CD4-positive, alpha-beta T cell treated with Interferon alpha-2 for 1 hour (primary cell): ENCODE measurements around the gene NEURL4.
A peak's percentile ranks its signal among the peaks of the same experiment; 100 is the strongest.
"Not testable (repeated sequence)": the region's sequence is repeated elsewhere in the genome, so short reads cannot be mapped to it uniquely, and the experiment has no call there.

ENCODE experiments used
- DNase-seq, 2 donors: peaks; one replicate each; pipeline ENCODE4 v3.0.0-alpha.2; 2020 to 2022

NEURL4 gene

DNA sequence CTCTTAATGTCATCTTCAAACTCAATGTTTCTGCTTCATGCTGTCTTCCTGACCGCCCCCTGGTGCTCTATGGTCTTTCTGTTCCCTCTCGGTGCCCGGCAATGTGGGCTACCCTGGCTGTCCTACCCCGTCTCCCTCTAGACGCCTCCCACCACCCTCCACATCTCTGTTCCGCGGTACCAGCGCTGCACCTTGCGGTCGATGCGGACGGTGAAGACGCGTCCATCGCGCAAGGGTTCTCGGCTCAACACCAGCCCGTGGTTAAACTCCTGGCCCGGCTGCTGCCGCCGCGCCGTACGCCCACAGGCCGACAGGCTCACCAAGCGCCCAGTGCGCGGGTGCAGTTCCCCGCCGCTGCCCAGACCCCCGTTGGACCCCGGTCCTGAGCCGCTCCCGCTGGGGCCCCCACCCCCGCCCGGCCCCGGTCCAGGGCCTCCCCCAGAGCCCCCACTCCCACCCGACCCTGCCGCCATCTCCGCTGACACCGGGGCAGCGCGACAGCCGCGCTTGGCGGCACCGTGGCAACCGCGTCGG, at the start of gene NEURL4:
TSS of gene NEURL4 (minus strand) at position 496 of the 534 bp plus-strand sequence. CDS start at position 473, 23 bp downstream.
- DNase-seq = peak in 1 of 2 donors; percentile 52

- DNase-seq = no peak
Measured at GRCh38 chr17:7374353-7374752, 45.2 kb upstream of the NEURL4 start.

DNA sequence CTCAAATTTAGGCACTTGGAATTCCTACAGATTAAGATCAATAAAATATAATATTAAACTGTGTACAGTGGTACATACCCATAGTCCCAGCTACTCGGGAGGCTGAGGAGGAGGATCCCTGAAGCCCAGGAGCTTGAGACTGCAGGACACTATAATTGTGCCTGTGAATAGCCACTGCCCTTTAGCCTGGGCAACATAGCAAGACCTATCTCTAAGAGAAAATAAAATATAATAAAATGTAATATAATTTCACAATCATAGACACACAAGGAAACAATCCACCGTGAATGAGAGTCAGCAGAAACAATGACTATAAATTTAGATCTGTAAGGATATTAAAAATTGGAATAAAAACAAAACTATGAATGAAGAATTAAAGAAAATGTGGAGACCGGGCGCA, 41.7 kb upstream of the NEURL4 start:
- DNase-seq = no peak

GRCh38 chr17:7369825-7370224, 40.7 kb upstream of the NEURL4 start:
- DNase-seq = no peak

DNA sequence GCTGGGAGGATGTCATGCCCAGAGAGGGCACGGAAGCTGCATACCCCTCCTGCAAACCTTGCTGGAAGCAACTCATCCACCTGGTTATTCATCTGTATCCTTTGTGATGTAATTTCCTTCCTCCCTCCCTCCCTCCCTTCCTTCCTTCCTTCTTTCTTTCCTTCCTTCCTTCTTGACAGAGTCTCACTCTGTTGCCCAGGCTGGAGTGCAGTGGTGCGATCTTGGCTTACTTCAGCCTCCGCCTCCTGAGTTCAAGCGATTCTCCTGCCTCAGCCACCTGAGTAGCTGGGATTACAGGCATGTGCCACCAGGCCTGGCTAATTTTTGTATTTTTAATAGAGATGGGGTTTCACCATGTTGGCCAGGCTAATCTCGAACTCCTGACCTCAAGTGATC, 39.5 kb upstream of the NEURL4 start:
- DNase-seq = not testable (repeated sequence)

DNA sequence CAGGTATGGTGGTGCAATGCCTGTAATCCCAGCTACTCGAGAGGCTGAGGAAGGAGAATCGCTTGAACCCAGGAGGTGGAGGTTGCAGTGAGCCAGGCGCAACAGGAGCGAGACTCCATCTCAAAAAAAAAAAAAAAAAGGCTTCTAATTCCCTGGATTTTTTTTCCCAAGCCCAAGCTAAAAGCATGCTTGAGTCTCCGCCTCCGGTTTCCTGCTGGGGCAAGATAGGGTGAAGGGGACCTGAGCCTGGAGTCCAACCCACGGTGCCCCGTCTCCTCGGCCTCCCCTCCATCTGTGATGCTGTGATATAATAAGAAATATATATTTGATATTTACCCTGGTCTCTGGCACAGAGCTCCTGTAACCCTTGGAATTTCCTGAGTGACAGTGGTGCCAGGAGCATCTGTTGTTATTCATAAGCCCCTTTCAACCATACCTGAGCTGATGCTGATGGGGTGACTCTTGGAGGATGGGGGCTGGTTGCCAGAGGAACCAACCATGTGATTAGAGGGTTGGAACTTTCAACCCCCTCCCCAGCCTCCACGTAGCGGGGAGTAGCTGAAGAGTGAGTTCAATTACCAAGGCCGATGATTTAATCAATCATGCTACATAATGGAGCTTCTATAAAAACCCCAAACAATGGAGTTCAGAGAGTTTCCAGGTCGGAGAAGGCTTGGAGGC, 38.9 kb upstream of the NEURL4 start:
- no peak for DNase-seq

DNA sequence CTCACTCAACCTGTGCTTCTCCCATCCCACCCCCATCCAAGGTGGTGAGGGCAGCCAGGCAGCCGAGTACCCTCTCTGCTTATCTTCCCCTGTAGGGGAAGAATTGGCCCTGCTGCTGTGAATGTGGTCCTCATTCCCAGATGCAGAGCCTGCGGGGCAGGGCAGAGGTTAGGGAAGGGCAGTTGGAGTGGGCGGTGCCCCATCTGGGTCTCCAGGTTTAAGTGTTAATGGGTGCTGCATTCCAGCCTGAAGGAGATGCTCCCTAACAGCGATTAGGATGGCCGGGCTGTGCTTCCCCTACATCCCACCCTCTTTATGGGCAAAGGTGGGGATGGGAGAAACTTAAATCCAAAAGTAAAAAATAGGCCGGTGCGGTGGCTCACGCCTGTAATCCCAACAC, 37.9 kb upstream of the NEURL4 start:
- no peak for DNase-seq

- DNase-seq = not testable (repeated sequence)
Measured at GRCh38 chr17:7365963-7366362, 36.8 kb upstream of the NEURL4 start.

DNA sequence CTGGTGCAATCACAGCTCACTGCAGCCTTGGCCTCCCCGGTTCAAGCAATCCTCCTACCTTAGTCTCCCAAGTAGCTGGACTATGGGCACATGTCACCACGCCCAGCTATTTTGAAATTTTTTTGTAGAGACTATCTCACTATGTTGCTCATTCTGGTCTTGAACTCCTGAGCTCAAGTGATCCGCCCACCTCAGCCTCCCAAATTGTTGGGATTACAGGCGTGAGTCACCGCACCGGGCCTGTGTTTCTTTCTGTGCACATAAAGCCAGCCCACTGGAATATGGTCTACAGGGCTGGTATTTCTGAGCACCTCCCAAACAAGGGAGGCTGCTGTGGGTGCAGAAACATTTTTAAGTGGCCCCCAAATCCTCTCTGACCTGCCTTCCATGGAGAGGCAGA, 34.2 kb upstream of the NEURL4 start:
- DNase-seq = no peak

DNA sequence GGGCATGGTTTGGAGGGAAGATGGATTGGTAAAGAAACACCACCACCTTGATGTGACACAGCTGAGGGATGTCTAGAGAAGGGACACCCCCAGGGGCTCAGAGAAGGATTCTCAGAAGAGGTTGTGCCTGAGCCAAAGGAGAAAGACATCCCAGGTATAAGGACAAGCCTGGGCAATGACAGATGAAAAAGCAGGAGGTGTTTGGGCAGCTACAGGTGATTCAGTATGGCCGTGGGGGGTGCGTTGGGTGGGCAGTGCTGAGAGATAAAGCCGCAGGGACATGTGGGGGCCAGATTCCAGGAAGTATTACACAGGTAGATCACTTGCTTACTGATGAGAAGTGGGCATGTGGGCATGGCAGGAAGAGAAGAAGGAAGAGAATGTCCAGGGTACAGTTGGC, 32.8 kb upstream of the NEURL4 start:
- DNase-seq = no peak

GRCh38 chr17:7357381-7357780, 28.2 kb upstream of the NEURL4 start:
- DNase-seq = no peak

DNA sequence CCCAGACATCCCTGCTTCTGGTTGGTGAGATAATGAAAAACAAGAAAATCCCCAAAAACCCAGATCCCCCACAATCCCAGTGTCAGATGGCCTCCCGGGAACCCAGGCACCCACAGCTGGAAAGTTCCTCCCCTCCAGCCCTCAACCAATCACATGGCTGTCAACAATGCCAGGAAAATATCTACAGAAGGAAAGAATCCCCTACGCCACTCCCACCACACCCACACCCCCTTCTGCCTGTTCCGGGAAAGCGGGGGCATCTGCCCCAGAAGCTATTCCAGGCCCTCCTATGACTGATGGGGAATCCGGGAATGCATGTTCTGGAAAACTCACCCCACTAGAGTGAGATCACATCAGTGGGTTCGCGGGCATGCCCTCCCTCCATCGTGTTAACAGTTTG, 27.6 kb upstream of the NEURL4 start:
- DNase-seq = no peak

GRCh38 chr17:7356072-7356549, 27.0 kb upstream of the NEURL4 start:
- DNase-seq = peak; percentile 84 to 89

GRCh38 chr17:7355573-7355972, 26.4 kb upstream of the NEURL4 start:
- no peak for DNase-seq

DNA sequence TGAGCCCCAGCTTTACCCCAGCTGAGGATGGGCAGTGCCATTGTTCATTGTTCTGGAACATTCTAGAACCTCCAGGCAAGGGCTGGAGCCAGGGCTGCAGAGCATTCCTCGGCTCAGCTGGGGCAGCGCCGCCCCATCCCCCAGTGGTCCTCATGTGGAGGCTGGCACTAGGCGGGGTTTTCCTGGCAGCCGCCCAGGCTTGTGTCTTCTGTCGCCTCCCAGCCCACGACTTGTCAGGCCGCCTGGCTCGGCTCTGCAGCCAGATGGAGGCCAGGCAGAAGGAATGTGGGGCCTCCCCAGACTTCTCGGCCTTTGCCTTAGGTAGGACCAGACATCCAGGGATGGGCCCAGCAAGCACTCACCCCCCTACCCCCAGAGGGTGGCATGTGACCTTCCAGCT, 25.9 kb upstream of the NEURL4 start, which contains the start of gene TMEM95:
TSS of gene TMEM95 (plus strand) at position 104 of the 400 bp plus-strand sequence. CDS start at position 153, 49 bp downstream.
- DNase-seq = no peak

DNA sequence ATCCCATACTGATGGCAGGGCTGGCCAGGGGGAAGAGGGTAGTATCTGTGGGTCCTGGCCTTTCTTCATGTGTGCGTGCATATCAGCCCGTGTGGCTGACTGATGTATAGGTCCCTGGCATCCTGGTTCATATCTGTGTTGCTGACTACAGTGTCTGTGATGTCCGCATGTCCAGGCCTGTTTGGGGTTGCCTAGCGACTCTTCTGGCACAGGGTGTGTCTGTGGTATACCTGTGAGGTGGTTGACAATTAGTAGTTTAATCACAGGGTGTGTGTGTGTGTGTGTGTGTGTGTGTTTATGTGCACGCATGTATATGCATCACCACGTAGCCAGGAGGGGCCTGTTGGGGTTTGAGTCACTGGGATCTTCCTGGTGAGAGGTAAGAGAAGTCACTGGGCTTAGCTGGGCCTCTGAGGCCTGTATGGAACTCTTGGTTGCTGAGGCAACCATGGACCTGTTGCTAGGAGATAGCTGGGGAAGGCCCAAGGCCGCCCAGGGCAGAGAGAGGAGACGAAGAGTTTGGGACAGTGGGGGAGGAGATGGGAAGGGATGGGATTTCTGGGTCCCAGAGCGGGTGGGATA, 25.2 kb upstream of the NEURL4 start:
- DNase-seq = peak in 1 of 2 donors; percentile 25

- no peak for DNase-seq
Measured at GRCh38 chr17:7352910-7353635, 23.9 kb upstream of the NEURL4 start.

DNA sequence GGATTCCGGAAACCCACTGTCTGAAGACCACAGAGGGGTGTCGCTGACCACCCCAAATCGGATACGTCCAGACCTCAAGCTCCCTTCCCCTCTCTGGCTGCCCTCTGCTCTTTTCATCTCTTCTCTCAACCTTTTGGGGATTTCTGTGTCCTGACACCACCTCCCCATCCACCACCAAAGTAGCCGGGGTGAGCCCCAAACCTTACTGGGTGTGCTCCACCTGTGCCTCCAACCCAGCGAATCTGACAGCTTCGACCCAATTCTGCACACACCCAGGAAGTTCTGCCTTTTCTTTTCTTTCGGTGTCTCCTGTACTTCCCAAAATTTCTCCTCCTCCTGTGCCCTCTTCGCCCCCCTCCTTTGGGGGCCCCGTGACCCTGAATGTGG, 23.4 kb upstream of the NEURL4 start:
- peak in 1 of 2 donors; percentile 25 for DNase-seq

DNA sequence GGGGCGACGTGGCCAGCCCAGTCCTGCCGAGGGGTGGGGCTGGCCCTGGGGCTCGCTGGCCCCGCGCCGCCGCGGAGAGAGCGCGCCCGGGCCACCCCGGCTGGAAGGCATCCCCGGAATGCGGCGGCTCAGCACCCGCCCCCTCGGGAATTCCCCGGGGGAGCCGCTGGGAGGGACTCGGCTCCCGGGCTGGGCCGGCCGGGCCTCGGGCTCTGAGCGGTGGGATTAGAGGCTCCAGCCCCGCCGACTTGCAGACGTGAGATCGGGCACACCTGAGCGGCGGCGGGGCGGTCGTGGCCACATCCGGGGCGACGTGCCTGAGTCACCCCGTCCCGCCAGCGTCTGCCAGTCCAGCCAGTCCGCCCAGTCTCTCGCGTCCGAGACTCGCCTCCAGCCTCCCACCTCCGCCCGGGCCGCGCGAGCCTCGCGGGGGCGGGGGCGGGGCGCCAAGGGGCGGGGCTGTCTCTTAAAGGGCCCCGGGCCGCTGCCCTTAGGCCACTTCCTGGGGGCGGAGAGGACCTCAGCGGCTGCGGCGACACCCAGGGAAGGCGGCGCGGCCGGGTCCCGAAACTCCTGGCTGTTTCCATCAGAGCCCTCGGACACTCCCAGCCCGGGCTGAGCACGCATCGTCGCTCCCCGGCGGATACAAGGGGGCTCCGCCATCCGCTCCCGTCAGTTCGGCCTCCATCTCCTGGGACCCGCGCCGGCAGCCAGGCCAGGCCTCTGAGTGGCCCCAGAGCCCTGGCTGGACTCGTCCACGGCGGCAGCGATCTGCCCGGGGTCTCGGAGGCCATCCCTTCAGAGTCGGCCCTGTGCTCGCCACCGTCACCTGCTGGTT, 22.7 kb upstream of the NEURL4 start, which contains the start of gene KCTD11:
TSS of gene KCTD11 (plus strand) at position 498 of the 838 bp plus-strand sequence.
- peak; percentile 74 to 83 for DNase-seq

DNA sequence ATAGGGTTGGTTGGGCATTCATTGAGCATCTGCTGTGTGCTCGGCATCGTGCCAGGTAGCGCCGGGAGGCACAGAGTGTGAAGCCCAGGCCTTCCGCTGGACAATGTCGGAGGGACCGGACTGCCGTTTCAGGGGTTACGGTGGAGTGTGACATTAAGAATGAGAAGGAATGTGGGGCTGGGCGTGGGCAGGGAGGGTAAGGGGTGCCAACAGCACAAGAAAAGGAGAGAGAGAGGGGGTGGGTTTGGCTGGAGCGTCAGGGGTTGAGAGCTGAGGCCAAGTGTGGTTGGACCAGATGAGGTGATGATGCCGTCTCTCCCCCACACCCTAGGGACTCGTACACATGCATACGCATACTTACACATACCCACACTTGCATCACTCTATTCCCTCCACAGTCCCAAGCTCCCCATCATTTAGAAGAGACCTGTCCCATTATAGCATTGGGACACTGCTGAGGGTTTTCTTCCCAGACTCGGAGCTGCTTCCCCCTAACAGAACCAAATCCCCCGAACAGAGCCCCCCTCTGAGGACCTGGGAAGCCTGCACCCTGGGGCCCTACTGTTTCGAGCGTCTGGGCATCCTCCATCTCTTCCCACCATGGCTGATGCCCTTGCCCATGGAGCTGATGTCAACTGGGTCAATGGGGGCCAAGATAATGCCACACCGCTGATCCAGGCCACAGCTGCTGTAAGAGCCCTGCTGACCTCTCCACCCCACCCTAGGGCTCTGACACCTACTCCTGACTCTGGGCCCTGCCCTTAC, 19.5 kb upstream of the NEURL4 start:
- DNase-seq = no peak

DNA sequence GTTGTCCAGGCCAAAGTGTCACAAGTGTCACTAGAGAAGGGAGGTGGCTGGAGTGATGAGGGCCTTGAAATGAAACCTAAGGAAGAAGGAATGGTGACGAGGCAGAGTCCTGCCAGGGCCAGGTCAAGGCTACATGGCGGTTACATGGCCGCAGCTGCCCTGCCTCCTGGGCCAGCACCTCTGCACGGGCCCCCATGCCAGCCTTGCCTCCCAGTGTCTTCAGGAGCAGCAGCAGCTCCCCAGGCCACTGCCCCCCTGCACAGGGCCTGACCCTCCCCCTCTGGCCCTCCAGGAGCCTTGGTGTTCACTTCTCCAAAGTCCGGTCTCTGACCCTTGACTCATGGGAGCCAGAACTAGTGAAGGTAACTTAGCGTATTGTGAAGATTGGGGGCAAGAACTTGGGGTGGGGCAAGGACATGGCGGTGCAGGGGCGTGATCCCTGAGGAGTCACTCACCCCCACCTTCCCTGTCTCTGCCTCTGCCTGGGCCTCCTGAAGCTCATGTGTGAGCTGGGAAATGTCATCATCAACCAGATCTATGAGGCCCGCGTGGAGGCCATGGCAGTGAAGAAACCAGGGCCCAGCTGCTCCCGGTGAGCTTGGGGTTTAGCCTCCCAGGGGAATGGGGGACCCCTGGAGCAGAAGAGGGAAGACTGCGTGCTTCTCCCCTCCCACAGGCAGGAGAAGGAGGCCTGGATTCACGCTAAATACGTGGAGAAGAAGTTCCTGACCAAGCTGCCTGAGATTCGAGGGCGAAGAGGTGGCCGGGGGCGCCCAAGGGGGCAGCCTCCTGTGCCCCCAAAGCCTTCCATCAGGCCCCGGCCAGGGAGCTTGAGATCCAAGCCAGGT, 18.7 kb upstream of the NEURL4 start:
- no peak for DNase-seq
